NCI-H2081 (cell line): ENCODE data around the gene ELMO1.
A peak's percentile ranks its signal among the peaks of the same experiment; 100 is the strongest.

ENCODE experiments used
- DNase-seq, 2 experiments: peaks; one replicate each; lab custom pipeline; 2025; lab: John Stamatoyannopoulos, UW

ELMO1 gene

GRCh38 chr7:37346761-37347160 is 101.9 kb downstream of the ELMO1 start:
- DNase-seq, result peak; percentile 5 to 50

- DNase-seq, result peak; percentile 36 to 80
Measured at GRCh38 chr7:37344886-37345579, 103.6 kb downstream of the ELMO1 start.

DNA sequence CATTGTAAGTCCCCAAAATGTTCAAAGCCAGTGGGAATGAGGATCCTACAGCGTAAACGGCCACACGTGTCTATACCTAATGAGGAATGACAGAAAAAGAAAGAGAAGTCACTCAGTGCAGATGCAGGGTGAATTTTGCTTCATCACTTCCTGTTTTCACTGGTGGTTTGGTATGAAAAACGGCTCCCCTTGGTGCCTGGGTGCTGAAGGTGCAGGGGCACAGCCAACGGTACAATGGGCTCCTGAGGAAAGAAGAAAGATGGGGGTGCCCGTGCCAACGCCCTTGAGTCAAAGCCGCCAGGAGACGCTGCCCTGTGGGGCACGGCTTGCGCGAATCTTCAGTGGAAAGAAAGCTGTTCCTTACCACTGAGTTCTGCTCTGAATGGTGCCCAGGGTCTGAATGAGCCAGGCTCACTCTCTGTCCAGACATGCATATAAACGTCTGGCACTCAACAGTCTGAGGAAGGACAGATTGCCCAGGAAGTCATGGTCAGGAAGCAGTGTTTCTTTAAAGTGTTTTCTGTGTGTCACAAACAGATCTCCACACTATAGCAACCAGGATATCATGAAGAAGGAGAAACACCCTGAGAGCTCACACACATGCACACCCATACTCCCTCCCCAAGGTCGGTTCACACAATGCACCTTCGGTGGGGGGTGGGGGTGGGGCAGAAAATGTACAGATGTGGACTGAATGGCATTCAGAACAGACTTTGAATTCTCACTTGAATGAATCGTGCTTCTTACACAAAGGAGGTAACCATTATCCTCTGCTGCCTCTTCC is 105.8 kb downstream of the ELMO1 start:
- DNase-seq, result no peak

GRCh38 chr7:37342176-37342687 is 106.4 kb downstream of the ELMO1 start:
- DNase-seq, result no peak

GRCh38 chr7:37341033-37341630 is 107.5 kb downstream of the ELMO1 start:
- DNase-seq, result no peak

- DNase-seq, result no peak
Measured at GRCh38 chr7:37338966-37339365, 109.7 kb downstream of the ELMO1 start.

DNA sequence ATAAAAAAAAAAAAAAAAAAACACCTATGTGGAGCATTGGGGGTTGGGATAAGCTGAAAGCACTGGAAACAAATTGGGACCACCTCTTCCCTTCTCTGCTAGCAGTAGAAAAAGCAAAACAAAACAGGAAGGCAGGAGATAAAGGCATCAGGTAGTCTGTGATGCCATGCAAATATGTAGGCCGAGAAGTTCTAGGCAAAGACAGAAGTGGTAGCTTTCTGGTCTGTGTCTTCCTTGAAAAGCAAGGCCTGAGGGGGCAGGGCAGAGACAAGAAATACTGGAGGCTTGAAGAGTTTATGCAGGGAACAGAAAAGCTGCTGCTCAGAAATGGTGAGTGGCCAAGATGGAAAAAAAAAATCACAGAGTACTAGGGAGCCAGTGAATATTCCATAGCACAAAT is 111.1 kb downstream of the ELMO1 start:
- no peak for DNase-seq

GRCh38 chr7:37336259-37336658 is 112.4 kb downstream of the ELMO1 start:
- no peak for DNase-seq

DNA sequence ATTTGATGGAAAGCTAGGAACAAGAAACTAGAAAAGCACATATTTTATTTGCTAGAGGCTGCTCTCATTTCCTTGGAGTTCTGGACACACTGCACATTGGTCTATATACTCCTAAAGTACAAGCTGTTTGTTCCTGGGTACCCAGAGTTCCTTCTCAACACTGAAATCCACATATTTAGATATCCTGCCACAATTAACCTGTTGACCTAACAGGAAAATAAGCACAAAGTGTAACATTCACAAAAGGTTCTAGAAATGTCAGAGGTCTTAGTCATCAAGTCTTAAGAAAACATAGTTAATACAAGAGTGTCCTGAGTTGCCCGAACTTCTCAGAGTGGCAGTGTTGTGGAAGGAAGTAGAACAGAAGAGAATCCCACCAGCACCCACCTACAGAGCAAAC is 115.6 kb downstream of the ELMO1 start:
- DNase-seq, result no peak

- no peak for DNase-seq
Measured at GRCh38 chr7:37332243-37333016, 116.2 kb downstream of the ELMO1 start.

- no peak for DNase-seq
Measured at GRCh38 chr7:37330775-37331174, 117.9 kb downstream of the ELMO1 start.

- no peak for DNase-seq
Measured at GRCh38 chr7:37329940-37330339, 118.7 kb downstream of the ELMO1 start.

DNA sequence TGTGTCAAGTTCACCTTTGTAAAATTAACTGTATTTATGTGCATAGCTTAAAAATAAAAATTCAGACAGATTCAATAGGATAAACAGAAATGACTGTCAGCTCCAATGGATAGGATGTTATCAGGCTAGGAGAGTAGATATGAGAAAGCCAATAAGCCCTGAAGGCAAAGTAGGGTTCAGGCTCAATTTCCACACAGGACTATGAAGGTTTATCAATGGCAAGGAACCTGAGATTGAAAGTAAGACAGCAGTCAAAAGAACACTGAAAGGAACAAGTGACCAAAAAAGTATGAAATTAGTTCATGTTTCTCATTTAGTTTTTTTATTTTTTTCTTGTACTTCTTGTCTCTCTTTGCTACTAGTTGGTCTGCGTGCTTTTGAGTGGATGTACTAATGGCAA is 121.4 kb downstream of the ELMO1 start:
- no peak for DNase-seq

DNA sequence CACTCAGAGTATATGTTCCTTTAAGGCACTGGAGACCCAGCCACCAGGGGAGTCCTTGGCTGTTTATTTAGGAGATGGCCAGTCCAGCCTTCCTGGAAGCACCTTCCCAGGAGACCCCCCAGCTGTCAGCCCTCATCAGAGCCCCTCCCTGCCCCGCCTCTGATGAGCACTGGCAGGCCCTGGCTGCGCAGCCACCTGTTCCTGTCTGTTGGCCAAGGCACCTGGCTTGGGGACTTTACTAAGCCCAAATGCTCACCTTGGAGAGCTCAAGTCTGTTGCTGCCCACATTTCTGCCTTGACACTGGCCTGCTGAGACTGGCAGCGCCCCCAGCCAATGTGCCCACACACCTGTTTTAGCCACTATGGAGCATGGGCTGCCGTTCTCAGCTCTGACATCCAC is 124.7 kb downstream of the ELMO1 start:
- no peak for DNase-seq

DNA sequence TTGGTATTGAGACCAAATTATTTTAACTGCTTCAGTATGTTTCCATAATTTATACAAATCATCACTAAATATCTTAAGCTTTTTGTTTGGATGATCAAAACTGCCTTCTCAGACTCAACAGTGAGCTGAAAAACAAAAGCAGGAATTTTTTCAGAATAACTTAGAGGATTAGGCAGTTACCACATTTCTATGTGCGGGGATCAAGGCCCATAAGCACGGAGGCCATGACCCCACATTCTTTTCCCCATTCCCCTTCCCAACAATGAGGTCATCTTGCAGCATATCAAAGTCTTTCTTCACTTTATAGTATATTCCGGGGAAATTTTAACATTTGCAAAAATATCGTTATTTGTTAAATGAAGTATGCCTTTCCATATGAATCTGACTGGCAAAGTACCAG is 125.8 kb downstream of the ELMO1 start:
- no peak for DNase-seq

GRCh38 chr7:37320848-37321468 is 127.7 kb downstream of the ELMO1 start:
- DNase-seq, result no peak

- DNase-seq, result no peak
Measured at GRCh38 chr7:37320140-37320847, 128.4 kb downstream of the ELMO1 start.

DNA sequence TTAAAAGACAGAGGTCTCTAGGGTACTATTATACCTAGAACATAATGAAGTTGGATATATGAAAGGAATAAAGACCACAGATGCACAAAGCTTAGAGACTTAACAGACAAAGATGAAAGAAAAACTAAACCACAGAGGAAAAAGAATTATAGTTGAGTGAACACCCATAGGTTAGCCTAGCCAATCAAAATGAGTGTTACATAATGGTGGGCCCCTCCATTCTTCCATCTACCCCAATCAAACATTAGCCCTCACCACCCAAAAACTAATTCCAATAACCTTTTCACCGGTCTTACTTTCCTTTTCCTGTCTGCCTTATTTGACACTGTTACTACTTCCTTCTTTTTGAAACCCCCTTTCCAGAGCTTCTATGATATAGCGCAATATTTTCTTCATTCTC is 130.1 kb downstream of the ELMO1 start:
- DNase-seq, result no peak

DNA sequence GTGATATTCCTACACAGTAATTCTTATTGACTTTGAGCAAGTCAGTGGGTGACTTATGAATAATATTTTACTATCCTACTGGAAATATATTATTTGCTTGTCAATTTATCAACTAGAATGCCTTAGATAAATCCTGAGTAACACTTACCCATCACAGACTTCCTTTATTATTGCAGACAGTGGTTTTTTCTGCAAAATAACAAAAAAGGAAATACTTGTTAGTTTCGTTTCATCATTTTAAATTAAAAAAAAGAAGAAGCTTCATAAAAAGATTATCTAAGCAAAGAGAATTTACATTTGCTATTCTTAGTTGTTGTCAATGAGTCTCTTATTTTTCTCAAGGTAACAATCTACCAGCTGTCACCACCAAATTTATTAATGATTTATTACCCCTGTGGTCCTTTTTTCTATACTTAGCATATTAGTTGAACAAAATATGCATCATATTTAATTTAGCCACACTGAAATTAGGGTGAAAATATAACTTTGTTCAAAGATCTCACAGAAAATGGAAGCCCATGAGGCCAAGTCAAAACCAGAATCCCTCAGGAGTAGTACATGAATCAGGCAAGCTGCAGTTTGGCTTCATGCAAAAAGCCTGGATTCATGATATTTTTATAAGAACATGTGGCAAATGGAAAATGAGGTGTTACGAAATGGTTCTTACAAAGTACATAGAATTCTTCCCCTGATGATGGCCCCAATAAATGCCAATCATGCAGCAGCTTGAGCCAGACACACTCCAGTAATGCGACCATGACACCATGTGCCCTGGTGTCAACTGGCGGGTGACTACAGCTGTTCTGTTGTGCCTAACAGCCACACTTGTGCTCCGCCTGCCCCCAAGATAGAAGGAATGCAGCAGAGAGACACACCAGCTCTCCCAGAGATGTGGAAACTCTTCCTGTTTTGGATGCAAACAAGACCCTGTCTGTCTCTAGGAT is 132.6 kb downstream of the ELMO1 start:
- no peak for DNase-seq

GRCh38 chr7:37312608-37313007 is 136.1 kb downstream of the ELMO1 start:
- no peak for DNase-seq
